Body of pancreas (tissue), 4 donors: Measurements from ENCODE around the gene RBFOX2.

Source experiments
- CTCF ChIP-seq, 7 experiments: fragments of 450-650 bp in 4 of 7; fragments of 200-600 bp in 3 of 7; sonication (generic) in 3 of 7; IDR thresholded peaks; one replicate each; pipeline ENCODE4 v1.5.1; 2016 to 2019; ENCODE audit warnings: antibody characterized with exemption in 7 of 7
- POLR2A ChIP-seq, 3 donors: fragments of 450-650 bp; IDR thresholded peaks; one replicate each; pipeline ENCODE4 v1.6.1; 2016; ENCODE audit warnings: antibody characterized with exemption in 3 of 3, mild to moderate bottlenecking in 2 of 3

GRCh38 chr22:35918456-35918855 is 110.2 kb downstream of the RBFOX2 start:
- no peak for TF ChIP-seq POLR2A (IDR thresholded peaks at IDR 0.05)
- no peak for TF ChIP-seq CTCF (IDR thresholded peaks at IDR 0.05)
